Aortic smooth muscle cell (primary cell): ENCODE measurements around the gene SMPD1. TPM values are rescaled to one million over a fixed set of nuclear protein-coding genes. Genes with fewer than 3 reads are reported as not detected.

ENCODE experiments used
- total RNA-seq: library from RNA; depleted of rRNA; stranded (reverse); fragments of >200 nt; gene quantifications from 2 replicates; pipeline ENCODE4 v1.2.3, GENCODE V29; 2014

The SMPD1 gene
- 54.4 and 71.0 TPM in 2 replicates for total RNA-seq

GRCh38 chr11:6389905-6390717, at the start of gene SMPD1:
SMPD1 (plus strand) TSS chr11:6390474; CDS start chr11:6390599, 125 bp downstream.

GRCh38 chr11:6419009-6419631, 28.8 kb downstream of the SMPD1 start, which contains the start of gene APBB1:
APBB1 (minus strand) TSS chr11:6419094; CDS start chr11:6411347, 7,747 bp downstream.

GRCh38 chr11:6440906-6441358, 50.7 kb downstream of the SMPD1 start, which contains the start of gene HPX:
HPX (minus strand) TSS chr11:6440987; CDS start chr11:6440963, 24 bp downstream.

Other genes with a start within 250 kb of the SMPD1 start
- gene OR52B2, start 220.1 kb upstream of the SMPD1 start, total RNA-seq, result 0.06 TPM in 1 of 2 replicates, not detected in the other
- not detected in 2 replicates for gene OR52W1, start 191.2 kb upstream of the SMPD1 start, total RNA-seq
- gene C11orf42, start 184.9 kb upstream of the SMPD1 start, total RNA-seq, result not detected in 2 replicates
- gene FHIP1B, start 155.8 kb upstream of the SMPD1 start, total RNA-seq, result 7.3 and 9.8 TPM in 2 replicates
- gene CNGA4, start 151.4 kb upstream of the SMPD1 start, total RNA-seq, result 0.06 TPM in 1 of 2 replicates, not detected in the other
- not detected in 2 replicates for gene CCKBR, start 130.6 kb upstream of the SMPD1 start, total RNA-seq
- 307 and 433 TPM in 2 replicates for gene CAVIN3, start 70.0 kb upstream of the SMPD1 start, total RNA-seq
- gene APBB1, start 28.6 kb downstream of the SMPD1 start, total RNA-seq, result 50.2 and 51.7 TPM in 2 replicates
- 0.79 and 1.4 TPM in 2 replicates for gene HPX, start 50.5 kb downstream of the SMPD1 start, total RNA-seq
- gene TRIM3, start 83.5 kb downstream of the SMPD1 start, total RNA-seq, result 23.4 and 30.3 TPM in 2 replicates
- 44.8 and 46.5 TPM in 2 replicates for gene ARFIP2, start 90.9 kb downstream of the SMPD1 start, total RNA-seq
- 30.5 and 34.5 TPM in 2 replicates for gene TIMM10B, start 91.0 kb downstream of the SMPD1 start, total RNA-seq
- gene DNHD1, start 106.8 kb downstream of the SMPD1 start, total RNA-seq, result 5.3 and 7.2 TPM in 2 replicates
- 9.8 and 10.4 TPM in 2 replicates for gene RRP8, start 213.1 kb downstream of the SMPD1 start, total RNA-seq
- 271 and 344 TPM in 2 replicates for gene ILK, start 213.3 kb downstream of the SMPD1 start, total RNA-seq
- 82.8 and 93.4 TPM in 2 replicates for gene TAF10, start 221.7 kb downstream of the SMPD1 start, total RNA-seq
- gene TPP1, start 228.9 kb downstream of the SMPD1 start, total RNA-seq, result 65.3 and 150 TPM in 2 replicates